ENCODE measurements around the gene ACAN. TPM values are rescaled to one million over a fixed set of nuclear protein-coding genes. Genes with fewer than 3 reads are reported as not detected.

Gene ACAN
- total RNA-seq, 1 experiment from 2014 or later, result 1.4 TPM

DNA sequence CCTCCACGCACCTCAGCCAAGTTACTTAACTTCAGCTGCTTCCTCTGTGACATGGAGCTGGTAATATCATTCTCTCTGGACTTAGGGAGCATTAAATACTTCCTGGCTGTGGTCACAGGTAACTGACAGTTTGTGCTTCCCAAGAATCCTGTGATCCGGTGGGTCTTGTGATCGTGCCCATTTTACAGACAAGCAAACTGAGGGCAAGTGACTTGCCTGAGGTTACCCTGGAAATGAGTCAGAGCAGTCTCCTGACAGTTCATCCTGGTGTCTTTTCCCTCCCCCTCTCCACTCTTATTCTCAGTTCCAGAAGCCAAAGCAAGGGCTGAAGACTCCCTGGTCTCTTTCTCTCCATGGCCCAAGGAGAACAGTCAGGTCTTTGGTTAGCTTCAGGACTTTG, 35.9 kb downstream of the ACAN start:
- no peaks in the 10 kb centered on the region for H3K4me1 Mint-ChIP-seq
- H3K27ac Mint-ChIP-seq, result no peak overlapping the region
- DNase-seq (ENCODE audit: low spot score) (no peak), ATAC-seq (no peak)
- no peaks in the 10 kb centered on the region for H3K36me3 Mint-ChIP-seq
- ChIA-PET POLR2A (no interaction called here), CTCF (no interaction called here)
- no peaks in the 10 kb centered on the region for H3K9me3 Mint-ChIP-seq
- H3K4me3 Mint-ChIP-seq, result no peak overlapping the region
- H3K27me3 Mint-ChIP-seq (ENCODE audit: low read depth), result no peaks in the 10 kb centered on the region
- TF ChIP-seq CBFB (CRISPR knock-in tag; IDR thresholded peaks at IDR 0.05; ENCODE audit: low read depth) (no peak), ZNF138 (CRISPR knock-in tag; conservative IDR thresholded peaks at IDR 0.05) (no peak), TEAD1 (CRISPR knock-in tag; IDR thresholded peaks at IDR 0.05) (no peak), IRF1 (CRISPR knock-in tag; IDR thresholded peaks at IDR 0.05) (no peak), ZNF532 (CRISPR knock-in tag; IDR thresholded peaks at IDR 0.05; ENCODE audit: borderline replicate concordance) (no peak), TP53 (CRISPR knock-in tag; IDR thresholded peaks at IDR 0.05) (no peak), NR3C1 (CRISPR knock-in tag; conservative IDR thresholded peaks at IDR 0.05; ENCODE audit: low read depth) (no peak), PRDM15 (CRISPR knock-in tag; IDR thresholded peaks at IDR 0.05) (no peak), SMAD3 (CRISPR knock-in tag; IDR thresholded peaks at IDR 0.05; ENCODE audit: borderline replicate concordance) (no peak), MAX (CRISPR knock-in tag; IDR thresholded peaks at IDR 0.05) (no peak), JUN (CRISPR knock-in tag; IDR thresholded peaks at IDR 0.05) (no peak)
- TF ChIP-seq, protein P1, sequence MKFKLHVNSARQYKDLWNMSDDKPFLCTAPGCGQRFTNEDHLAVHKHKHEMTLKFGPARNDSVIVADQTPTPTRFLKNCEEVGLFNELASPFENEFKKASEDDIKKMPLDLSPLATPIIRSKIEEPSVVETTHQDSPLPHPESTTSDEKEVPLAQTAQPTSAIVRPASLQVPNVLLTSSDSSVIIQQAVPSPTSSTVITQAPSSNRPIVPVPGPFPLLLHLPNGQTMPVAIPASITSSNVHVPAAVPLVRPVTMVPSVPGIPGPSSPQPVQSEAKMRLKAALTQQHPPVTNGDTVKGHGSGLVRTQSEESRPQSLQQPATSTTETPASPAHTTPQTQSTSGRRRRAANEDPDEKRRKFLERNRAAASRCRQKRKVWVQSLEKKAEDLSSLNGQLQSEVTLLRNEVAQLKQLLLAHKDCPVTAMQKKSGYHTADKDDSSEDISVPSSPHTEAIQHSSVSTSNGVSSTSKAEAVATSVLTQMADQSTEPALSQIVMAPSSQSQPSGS (CRISPR knock-in tag; IDR thresholded peaks at IDR 0.05; ENCODE audit: borderline replicate concordance, low read depth), result no peak
- TF ChIP-seq, protein P2, sequence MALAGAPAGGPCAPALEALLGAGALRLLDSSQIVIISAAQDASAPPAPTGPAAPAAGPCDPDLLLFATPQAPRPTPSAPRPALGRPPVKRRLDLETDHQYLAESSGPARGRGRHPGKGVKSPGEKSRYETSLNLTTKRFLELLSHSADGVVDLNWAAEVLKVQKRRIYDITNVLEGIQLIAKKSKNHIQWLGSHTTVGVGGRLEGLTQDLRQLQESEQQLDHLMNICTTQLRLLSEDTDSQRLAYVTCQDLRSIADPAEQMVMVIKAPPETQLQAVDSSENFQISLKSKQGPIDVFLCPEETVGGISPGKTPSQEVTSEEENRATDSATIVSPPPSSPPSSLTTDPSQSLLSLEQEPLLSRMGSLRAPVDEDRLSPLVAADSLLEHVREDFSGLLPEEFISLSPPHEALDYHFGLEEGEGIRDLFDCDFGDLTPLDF (CRISPR knock-in tag; IDR thresholded peaks at IDR 0.05), result no peak
- TF ChIP-seq, protein P3, sequence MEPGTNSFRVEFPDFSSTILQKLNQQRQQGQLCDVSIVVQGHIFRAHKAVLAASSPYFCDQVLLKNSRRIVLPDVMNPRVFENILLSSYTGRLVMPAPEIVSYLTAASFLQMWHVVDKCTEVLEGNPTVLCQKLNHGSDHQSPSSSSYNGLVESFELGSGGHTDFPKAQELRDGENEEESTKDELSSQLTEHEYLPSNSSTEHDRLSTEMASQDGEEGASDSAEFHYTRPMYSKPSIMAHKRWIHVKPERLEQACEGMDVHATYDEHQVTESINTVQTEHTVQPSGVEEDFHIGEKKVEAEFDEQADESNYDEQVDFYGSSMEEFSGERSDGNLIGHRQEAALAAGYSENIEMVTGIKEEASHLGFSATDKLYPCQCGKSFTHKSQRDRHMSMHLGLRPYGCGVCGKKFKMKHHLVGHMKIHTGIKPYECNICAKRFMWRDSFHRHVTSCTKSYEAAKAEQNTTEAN (CRISPR knock-in tag; IDR thresholded peaks at IDR 0.05), result no peak

Measured in WTC11 (cell line).